GM20000 (cell line): ENCODE results near the gene CCDC142.

Source experiments
- DNase-seq: peaks from one replicate; pipeline ENCODE4 v3.0.0; 2012; ENCODE audit warnings: low spot score
- TF ChIP-seq, protein P1 (sequence below): IDR thresholded peaks from 2 replicates; pipeline ENCODE4 v1.5.1; 2012; ENCODE audit warnings: mild to moderate bottlenecking, control low read depth; ENCODE audit errors: extremely low read depth, missing control alignments

CCDC142 gene

DNA sequence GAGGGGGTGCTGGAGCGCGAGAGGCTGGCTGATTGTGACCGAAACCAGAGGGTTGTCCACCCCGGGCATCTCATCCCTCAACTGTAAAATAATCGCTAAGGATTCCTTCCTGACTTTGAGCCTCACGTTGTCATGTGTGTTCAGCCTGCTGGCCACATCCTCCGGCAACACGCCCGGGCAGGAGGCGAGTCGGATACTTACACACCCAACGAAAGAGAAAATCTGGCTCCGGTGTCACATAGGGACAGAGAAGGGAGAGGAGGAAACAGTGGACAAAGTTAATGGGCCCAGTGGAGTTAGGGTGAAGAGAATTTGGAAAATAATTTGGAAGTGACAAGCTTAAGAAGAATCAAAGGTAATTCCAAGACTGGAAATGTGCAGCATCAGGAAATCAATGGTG is 33.9 kb upstream of the CCDC142 start:
- TF ChIP-seq, protein P1, sequence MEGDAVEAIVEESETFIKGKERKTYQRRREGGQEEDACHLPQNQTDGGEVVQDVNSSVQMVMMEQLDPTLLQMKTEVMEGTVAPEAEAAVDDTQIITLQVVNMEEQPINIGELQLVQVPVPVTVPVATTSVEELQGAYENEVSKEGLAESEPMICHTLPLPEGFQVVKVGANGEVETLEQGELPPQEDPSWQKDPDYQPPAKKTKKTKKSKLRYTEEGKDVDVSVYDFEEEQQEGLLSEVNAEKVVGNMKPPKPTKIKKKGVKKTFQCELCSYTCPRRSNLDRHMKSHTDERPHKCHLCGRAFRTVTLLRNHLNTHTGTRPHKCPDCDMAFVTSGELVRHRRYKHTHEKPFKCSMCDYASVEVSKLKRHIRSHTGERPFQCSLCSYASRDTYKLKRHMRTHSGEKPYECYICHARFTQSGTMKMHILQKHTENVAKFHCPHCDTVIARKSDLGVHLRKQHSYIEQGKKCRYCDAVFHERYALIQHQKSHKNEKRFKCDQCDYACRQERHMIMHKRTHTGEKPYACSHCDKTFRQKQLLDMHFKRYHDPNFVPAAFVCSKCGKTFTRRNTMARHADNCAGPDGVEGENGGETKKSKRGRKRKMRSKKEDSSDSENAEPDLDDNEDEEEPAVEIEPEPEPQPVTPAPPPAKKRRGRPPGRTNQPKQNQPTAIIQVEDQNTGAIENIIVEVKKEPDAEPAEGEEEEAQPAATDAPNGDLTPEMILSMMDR = no peak
- DNase-seq = no peak

DNA sequence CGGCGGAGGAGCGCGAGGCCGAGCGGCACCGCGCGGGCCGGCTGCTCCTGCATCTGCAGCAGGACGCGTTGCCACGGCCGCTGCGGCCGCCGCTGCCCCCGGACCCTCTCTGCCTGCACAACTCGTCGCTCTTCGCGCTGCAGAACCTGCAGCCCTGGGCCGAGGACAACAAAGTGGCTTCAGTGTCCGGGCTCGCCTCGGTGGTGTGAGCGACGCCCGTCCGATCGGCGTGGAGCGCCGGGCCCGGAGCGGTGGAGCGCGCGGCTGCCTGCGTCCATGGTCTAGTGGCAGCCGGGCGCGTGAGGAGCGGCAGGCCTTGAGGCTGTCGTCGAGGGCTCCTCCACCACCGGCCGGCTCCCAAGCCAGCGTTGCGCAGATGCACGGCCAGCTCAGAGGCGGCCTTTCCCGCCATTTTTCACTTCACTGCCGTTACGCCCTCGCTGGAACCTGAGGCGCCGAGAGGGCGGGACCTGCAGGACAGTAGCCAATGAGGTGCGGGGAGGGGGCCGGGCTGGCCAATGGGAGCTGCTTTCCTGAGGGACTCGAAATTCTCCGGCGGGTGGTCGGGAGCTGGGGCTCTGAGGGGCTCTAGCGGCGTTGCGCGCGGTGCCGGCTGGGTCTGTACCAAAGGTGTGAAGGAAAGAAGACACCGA is 33.3 kb upstream of the CCDC142 start:
- TF ChIP-seq, protein P1 = no peak
- DNase-seq = peak; percentile 95

- TF ChIP-seq, protein P1 = no peak
- peak; percentile 45 for DNase-seq
Measured at GRCh38 chr2:74515271-74515980, 32.6 kb upstream of the CCDC142 start.

- peak; percentile 53 for DNase-seq
- TF ChIP-seq, protein P1 = no peak
Measured at GRCh38 chr2:74514368-74515270, 31.8 kb upstream of the CCDC142 start, which contains the start of gene TLX2. TSS of gene TLX2 (plus strand) at chr2:74514450. CDS start at chr2:74514807, 357 bp downstream.

- DNase-seq = peak; percentile 43
- TF ChIP-seq, protein P1 = no peak
Measured at GRCh38 chr2:74513605-74514367, 31.0 kb upstream of the CCDC142 start.

GRCh38 chr2:74512744-74513604 is 30.2 kb upstream of the CCDC142 start:
- DNase-seq = no peak
- TF ChIP-seq, protein P1 = no peak
